CD4-positive, alpha-beta memory T cell (primary cell): Measurements from ENCODE around the gene UVSSA. TPM values are rescaled to one million over a fixed set of nuclear protein-coding genes. Genes with fewer than 3 reads are reported as not detected.

Experiments used
- CTCF ChIA-PET: fragments of 350-600 bp; sonication (Branson Sonifier 250); formaldehyde crosslinking; loops from one replicate; lab custom pipeline; 2021; ENCODE audit warnings: inconsistent platforms; ENCODE audit not compliant: partially characterized antibody; lab: Charles Lee
- POLR2A ChIA-PET: fragments of 350-600 bp; sonication (Branson Sonifier 250); formaldehyde crosslinking; loops from one replicate; lab custom pipeline; 2021; ENCODE audit not compliant: partially characterized antibody; lab: Charles Lee
- DNase-seq, 5 donors: peaks; one replicate each; pipeline versions ENCODE4 v3.0.0 to v3.0.0-alpha.2; 2020 to 2022; ENCODE audit warnings: mixed read lengths in 1 of 5
- H3K27ac ChIP-seq: one replicate; pipeline ENCODE4 v1.7.0; 2013; ENCODE audit warnings: low read depth, low read length
- H3K27me3 ChIP-seq: 2 replicates; pipeline ENCODE4 v1.7.0; 2013; ENCODE audit warnings: mild to moderate bottlenecking, low read length, moderate library complexity; ENCODE audit not compliant: insufficient read depth
- H3K36me3 ChIP-seq: 2 replicates; pipeline ENCODE4 v1.7.0; 2013; ENCODE audit warnings: mild to moderate bottlenecking, low read length, moderate library complexity; ENCODE audit not compliant: insufficient read depth
- H3K4me1 ChIP-seq: 2 replicates; pipeline ENCODE4 v1.7.0; 2013; ENCODE audit warnings: mild to moderate bottlenecking, low read length, moderate library complexity; ENCODE audit not compliant: insufficient read depth
- H3K4me3 ChIP-seq, 2 donors: one replicate each; pipeline ENCODE4 v1.7.0; 2013; ENCODE audit warnings: low read length in 2 of 2, mild to moderate bottlenecking in 1 of 2
- H3K9me3 ChIP-seq, 2 donors: one replicate each; pipeline ENCODE4 v1.7.0; 2013; ENCODE audit warnings: low read length in 2 of 2, control low read depth in 1 of 2; ENCODE audit not compliant: control insufficient read depth in 1 of 2
- H3K27ac Mint-ChIP-seq, 7 donors: one replicate each; pipeline ENCODE4 v1.8.0; 2020 to 2021; ENCODE audit warnings: mixed read lengths in 7 of 7, mild to moderate bottlenecking in 6 of 7, inconsistent platforms in 3 of 7, moderate library complexity in 3 of 7
- H3K27me3 Mint-ChIP-seq, 2 donors: one replicate each; pipeline ENCODE4 v1.8.0; 2020 to 2021; ENCODE audit warnings: mixed read lengths in 2 of 2
- H3K36me3 Mint-ChIP-seq, 2 donors: one replicate each; pipeline ENCODE4 v1.8.0; 2020 to 2021; ENCODE audit warnings: mixed read lengths in 2 of 2, inconsistent platforms in 1 of 2, mild to moderate bottlenecking in 1 of 2
- H3K4me1 Mint-ChIP-seq, 4 donors: one replicate each; pipeline ENCODE4 v1.8.0; 2020 to 2021; ENCODE audit warnings: mixed read lengths in 4 of 4, mild to moderate bottlenecking in 1 of 4
- H3K4me3 Mint-ChIP-seq, 8 donors: one replicate each; pipeline ENCODE4 v1.8.0; 2020 to 2021; ENCODE audit warnings: mixed read lengths in 8 of 8, mild to moderate bottlenecking in 7 of 8, moderate library complexity in 6 of 8, inconsistent platforms in 3 of 8
- H3K9me3 Mint-ChIP-seq, 8 donors: one replicate each; pipeline ENCODE4 v1.8.0; 2020 to 2021; ENCODE audit warnings: mixed read lengths in 8 of 8, mild to moderate bottlenecking in 5 of 8, inconsistent platforms in 3 of 8, moderate library complexity in 1 of 8
- intact Hi-C: fragments of 100-400 bp; cut with micrococcal nuclease; formaldehyde crosslinking; loops from one replicate; pipeline ENCODE4 v1.15.1; 2023
- polyA plus RNA-seq, 2 donors: library from polyadenylated mRNA; unstranded; fragments of 300-500 nt; fragmentation: Illumina TruSeq; gene quantifications; one replicate each; pipeline ENCODE4 v1.2.3, GENCODE V29; 2021
- total RNA-seq, 2 experiments: library from RNA; stranded (reverse); gene quantifications; one replicate each; pipeline ENCODE4 v1.2.3, GENCODE V29; 2021

UVSSA gene
- total and polyA plus RNA-seq, 4 experiments from 2014 or later = 2.4 to 44.6 (median 25.6) TPM

DNA sequence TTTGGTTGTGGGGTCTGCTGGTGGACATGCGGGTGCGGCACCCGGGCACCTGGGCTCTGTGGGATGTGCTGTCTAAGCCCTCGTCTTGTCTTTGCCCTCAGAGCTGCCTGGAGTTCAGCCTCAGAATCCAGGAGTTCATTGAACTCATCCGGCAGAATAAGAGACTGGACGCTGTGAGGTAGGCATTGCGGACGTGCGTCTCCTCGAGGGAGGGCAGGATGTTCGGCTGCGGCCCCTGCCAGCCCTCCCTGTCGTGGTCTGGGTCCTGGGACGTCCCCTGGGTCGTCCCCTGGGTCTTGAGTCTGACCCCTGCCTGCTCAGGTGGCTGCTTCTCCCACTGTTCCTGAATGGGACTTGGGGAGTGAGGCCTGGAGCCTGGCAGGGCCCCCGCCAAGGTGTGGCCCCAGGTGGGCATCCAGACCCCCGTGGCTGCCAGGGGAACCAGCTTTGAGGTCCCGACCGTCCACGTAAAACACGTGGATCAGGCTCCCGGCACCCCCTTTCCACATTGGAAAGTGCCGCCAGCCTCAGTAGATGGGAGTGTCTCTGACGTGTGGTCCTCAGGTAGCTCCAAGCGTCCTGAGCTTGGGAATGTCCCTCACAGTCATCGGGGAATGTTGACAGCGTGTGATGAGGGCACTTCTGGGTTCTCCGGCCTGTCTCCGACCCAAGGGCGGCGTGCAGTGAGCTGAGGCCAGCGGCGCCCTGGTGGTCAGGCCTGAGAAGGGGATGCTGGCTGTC lies 19.3 kb upstream of the UVSSA start:
- Mint-ChIP-seq H3K9me3 (peaks cover 0 to 2% (median 0%) of the 10 kb centered on the region in 8 donors), H3K4me1 (peaks cover 18 to 48% (median 32%) of the 10 kb centered on the region in 4 donors), H3K4me3 (no peak overlapping the region), H3K27me3 (no peaks in the 10 kb centered on the region), H3K36me3 (peaks cover 5 to 30% of the 10 kb centered on the region in 2 donors), H3K27ac (peak overlapping the region in 2 of 7 donors; percentile 42 to 68)
- DNase-seq = no peak
- intact Hi-C loops = no loop called here
- Histone ChIP-seq H3K4me3 (no peak overlapping the region), H3K27ac (no peak overlapping the region), H3K9me3 (no peaks in the 10 kb centered on the region), H3K4me1 (peaks cover 45% of the 10 kb centered on the region), H3K27me3 (no peaks in the 10 kb centered on the region), H3K36me3 (peaks cover 23% of the 10 kb centered on the region)
- ChIA-PET POLR2A (interaction anchor here (1.3 to 7.4 kb wide), 2 partner anchors 19 to 38 kb away, joined by 5 to 93 read pairs; partner anchors contain the start of genes MAEA and UVSSA), CTCF (no interaction called here)

DNA sequence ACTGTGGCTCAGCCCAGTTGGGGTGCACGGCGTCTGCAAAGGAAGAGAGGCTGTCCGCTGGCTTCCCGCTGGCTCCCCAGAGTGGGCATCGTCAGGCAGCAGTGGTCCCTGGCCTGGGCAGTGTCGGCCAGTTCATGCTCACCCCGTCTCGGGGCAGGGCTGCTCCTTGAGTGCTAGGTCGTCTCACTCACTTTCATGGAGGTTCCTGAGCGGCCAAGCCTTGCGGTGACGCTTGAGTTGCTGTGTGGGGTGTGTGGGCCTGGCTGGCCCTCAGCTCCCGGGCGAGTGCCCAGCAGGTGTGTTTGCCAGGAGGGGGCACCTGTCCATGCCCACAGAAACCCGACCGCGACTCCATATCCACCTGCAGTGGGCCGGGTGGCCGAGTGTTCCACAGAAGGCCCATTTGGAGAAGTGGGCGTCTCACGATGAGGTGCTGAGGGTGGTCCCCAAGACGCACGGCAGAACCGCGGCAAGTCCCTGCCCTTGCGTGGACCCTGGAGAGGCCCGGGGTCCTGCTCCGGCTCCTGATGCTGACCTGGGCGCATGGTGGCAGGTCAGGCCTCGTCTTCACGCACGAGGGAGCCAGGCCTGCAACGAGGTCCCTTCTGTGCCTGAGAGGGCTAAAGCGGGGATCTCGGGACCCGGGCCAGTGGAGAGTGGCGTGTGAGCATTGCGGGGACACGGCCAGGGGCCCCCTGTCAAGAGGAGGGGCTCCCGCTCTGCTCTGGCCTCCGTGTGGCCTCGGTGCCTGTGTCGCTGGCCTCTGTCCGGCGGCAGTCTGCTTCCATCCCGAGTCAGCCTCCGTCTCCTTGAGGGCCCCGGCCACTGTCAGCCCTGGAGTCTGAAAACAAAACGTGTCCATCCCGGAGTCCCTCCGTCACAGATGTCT lies 18.5 kb upstream of the UVSSA start:
- Histone ChIP-seq H3K9me3 (no peaks in the 10 kb centered on the region), H3K36me3 (peaks cover 26% of the 10 kb centered on the region), H3K27ac (peak overlapping the region; percentile 47), H3K4me3 (no peak overlapping the region), H3K4me1 (peaks cover 46% of the 10 kb centered on the region), H3K27me3 (no peaks in the 10 kb centered on the region)
- peak overlapping the region in 5 of 8 donors; percentile 67 to 82 (median 74) for H3K4me3 Mint-ChIP-seq
- H3K27ac Mint-ChIP-seq = peak overlapping the region; percentile 86 to 98 (median 95)
- ChIA-PET POLR2A (interaction anchor here (0.8 to 7.4 kb wide), 7 partner anchors 12 to 80 kb away, joined by 3 to 93 read pairs (median 32); partner anchors contain the start of genes CTBP1, MAEA and UVSSA), CTCF (interaction anchor here (1.4 to 2.6 kb wide), 3 partner anchors 10 to 27 kb away, joined by 5 to 21 read pairs (median 6); partner anchors contain the start of gene UVSSA)
- intact Hi-C loops = no loop called here
- DNase-seq = peak in 1 of 5 donors; percentile 29
- no peaks in the 10 kb centered on the region for H3K27me3 Mint-ChIP-seq
- H3K9me3 Mint-ChIP-seq = peaks cover 0 to 2% (median 0%) of the 10 kb centered on the region in 8 donors
- peaks cover 5 to 30% of the 10 kb centered on the region in 2 donors for H3K36me3 Mint-ChIP-seq
- peaks cover 18 to 48% (median 32%) of the 10 kb centered on the region in 4 donors for H3K4me1 Mint-ChIP-seq

DNA sequence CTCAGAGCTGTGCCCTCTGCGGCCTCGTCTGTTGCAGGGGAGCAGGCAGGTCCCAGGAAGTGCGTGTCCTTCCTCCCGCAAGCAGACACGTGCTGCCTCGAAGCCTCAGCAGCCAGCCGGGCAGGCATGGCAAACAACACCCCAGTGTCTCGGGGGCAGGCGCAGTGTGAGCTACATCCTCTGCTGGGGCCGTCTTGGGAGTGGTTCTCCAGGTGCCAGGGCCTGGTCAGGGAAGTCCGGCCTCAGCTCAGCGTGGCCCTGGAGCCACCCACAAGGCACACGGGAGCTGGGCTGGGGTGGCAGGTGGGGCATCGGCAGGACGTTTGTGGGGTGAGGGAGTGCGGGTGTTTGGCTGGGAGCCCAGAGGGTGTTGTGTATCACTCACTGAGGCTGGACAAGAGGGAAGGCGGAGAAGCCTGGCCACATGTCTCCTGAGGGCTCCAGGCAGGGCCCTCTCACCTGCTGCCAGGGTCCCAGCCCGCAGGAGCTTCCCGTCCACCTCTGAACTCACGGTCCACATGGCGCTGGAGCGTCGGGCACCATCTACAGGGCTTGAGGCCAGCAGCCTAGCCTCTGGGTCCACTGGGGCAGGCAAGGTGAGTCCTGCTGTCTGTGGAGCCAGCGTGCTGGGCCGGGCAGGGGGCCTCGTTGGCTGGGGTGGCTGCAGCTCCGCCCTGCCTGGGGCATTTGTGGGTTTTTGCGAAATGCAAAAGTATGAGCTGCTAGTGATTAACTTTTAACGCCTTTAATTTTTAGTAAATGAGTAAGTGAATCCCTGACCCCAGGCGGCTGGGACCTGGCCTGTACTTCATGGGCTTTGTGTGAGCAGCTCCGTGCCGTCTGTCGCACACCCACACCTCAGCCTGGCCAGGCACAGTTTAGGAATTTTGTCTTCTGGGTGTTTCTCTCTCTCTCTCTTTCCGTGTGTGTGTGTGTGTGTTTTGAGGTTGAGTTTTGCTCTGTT lies 17.3 kb upstream of the UVSSA start:
- peaks cover 0 to 2% (median 0%) of the 10 kb centered on the region in 8 donors for H3K9me3 Mint-ChIP-seq
- H3K4me1 Mint-ChIP-seq = peaks cover 18 to 53% (median 32%) of the 10 kb centered on the region in 4 donors
- Histone ChIP-seq H3K4me1 (peaks cover 46% of the 10 kb centered on the region), H3K4me3 (no peak overlapping the region), H3K9me3 (no peaks in the 10 kb centered on the region), H3K27ac (peak overlapping the region; percentile 47), H3K27me3 (no peaks in the 10 kb centered on the region), H3K36me3 (peaks cover 25% of the 10 kb centered on the region)
- POLR2A ChIA-PET = interaction anchor here (0.8 to 7.4 kb wide), 12 partner anchors 9 to 128 kb away, joined by 3 to 93 read pairs (median 6); partner anchors contain the start of genes CTBP1, MAEA and UVSSA
- H3K36me3 Mint-ChIP-seq = peaks cover 9 to 36% of the 10 kb centered on the region in 2 donors
- H3K27me3 Mint-ChIP-seq = no peaks in the 10 kb centered on the region
- peak overlapping the region; percentile 86 to 100 (median 97) for H3K27ac Mint-ChIP-seq
- DNase-seq = peak; percentile 51 to 77 (median 57)
- CTCF ChIA-PET = interaction anchor here (0.9 to 2.6 kb wide), 6 partner anchors 11 to 162 kb away, joined by 3 to 21 read pairs (median 5); partner anchors contain the start of gene UVSSA
- H3K4me3 Mint-ChIP-seq = peak overlapping the region; percentile 26 to 88 (median 82)
- intact Hi-C loops = loop anchor here (1.0 kb wide), 2 partner anchors 17 to 40 kb away; partner anchors contain the start of gene MAEA

DNA sequence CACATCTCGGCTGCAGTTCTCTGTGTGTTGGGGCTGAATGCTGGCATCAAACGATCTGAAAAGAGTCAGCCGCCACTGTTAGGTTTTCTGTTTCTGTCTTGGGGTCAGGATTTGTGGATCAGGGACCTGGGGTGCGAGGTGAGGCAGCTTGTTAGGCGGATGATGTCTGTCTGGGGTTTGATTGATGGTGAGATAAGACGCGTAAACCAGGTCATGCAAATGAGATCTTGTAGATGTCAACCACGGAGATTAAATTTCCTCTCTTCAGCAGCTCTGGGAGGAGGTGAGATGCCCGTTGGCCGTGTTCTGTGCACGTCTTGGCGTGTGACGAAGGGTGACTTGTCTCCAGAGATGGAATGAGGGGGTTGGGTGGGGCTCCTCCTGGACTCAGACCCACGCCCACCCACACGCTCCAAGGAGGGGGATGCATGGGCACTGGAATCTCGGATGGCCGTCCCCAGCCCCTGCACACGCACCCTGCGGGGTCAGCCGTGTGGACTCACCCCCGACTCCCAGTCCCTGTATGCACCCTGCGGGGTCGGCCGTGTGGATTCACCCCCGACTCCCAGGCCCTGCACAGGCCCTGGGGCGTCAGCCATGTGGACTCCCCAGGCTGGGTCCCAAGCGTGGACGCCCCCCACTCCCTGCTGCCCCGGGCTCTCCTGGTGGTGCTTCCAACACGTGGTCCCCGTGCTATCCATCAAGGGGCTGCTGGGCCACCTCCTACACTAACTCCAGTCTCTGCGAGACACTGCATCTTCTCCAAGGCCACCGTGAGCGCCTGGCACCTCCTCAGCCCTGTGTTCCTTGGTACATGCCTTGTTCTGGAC lies 16.0 kb upstream of the UVSSA start:
- Mint-ChIP-seq H3K9me3 (peaks cover 0 to 2% (median 0%) of the 10 kb centered on the region in 8 donors), H3K27me3 (no peaks in the 10 kb centered on the region), H3K4me3 (peak overlapping the region; percentile 70 to 88 (median 80)), H3K27ac (peak overlapping the region; percentile 86 to 100 (median 96)), H3K36me3 (peaks cover 13 to 39% of the 10 kb centered on the region in 2 donors), H3K4me1 (peaks cover 21 to 59% (median 36%) of the 10 kb centered on the region in 4 donors)
- H3K27ac ChIP-seq = peak overlapping the region; percentile 47
- no peaks in the 10 kb centered on the region for H3K27me3 ChIP-seq
- ChIA-PET CTCF (interaction anchor here (0.8 to 2.6 kb wide), 5 partner anchors 16 to 163 kb away, joined by 3 to 21 read pairs (median 5); partner anchors contain the start of gene UVSSA), POLR2A (interaction anchor here (0.9 to 7.4 kb wide), 9 partner anchors 9 to 129 kb away, joined by 3 to 93 read pairs (median 14); partner anchors contain the start of genes CTBP1, MAEA and UVSSA)
- peak; percentile 82 to 93 (median 87) for DNase-seq
- H3K4me1 ChIP-seq = peaks cover 46% of the 10 kb centered on the region
- H3K4me3 ChIP-seq = peak overlapping the region in 1 of 2 donors; percentile 13
- intact Hi-C loops = loop anchor here (1.0 kb wide), 2 partner anchors 15 to 42 kb away; partner anchors contain the start of gene MAEA
- peaks cover 25% of the 10 kb centered on the region for H3K36me3 ChIP-seq
- H3K9me3 ChIP-seq = no peaks in the 10 kb centered on the region

DNA sequence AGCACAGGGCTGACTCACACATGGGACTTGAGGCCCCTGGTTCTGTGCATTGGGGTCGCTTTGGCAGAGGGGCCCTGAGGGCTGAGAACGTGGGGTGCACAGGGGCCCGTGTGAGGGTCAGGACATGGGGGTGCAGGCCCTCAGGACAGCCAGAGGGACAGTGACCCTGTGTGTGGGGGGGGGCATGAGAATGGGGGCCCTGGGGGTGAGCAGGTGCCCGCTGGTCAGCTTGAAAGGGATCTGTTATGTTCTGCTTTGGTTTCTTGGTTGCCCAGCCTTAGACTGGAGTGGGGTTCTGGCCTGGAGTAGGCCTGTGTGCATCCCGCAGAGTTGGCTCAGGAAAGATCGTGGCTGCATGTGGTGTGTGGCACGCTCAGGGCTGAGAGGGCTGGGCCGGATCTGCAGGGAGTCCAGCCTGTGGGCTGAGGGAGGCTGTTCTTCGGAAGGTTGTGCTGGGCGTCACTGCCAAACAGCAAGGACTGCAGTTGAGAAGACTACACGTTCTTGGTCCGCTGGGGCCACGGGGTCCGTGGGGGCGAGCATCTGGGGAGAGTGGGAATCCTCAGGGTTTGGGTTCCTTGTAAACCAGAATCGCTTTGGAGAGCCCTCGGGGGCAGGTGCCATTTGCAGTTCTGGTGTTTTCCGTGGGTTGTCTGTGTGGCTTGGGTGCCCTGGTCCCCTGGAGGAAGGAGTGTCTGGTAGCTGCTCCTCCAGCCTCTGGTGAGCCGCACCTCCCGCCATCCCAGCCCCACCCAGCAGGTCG lies 15.2 kb upstream of the UVSSA start:
- Mint-ChIP-seq H3K27me3 (no peaks in the 10 kb centered on the region), H3K9me3 (peaks cover 0 to 2% (median 0%) of the 10 kb centered on the region in 8 donors), H3K4me1 (peaks cover 19 to 63% (median 35%) of the 10 kb centered on the region in 4 donors), H3K27ac (peak overlapping the region; percentile 62 to 89 (median 79)), H3K36me3 (peaks cover 19 to 42% of the 10 kb centered on the region in 2 donors), H3K4me3 (peak overlapping the region in 6 of 8 donors; percentile 35 to 77 (median 50))
- Histone ChIP-seq H3K4me3 (no peak overlapping the region), H3K9me3 (no peaks in the 10 kb centered on the region), H3K27me3 (no peaks in the 10 kb centered on the region), H3K36me3 (peaks cover 33% of the 10 kb centered on the region), H3K4me1 (peaks cover 46% of the 10 kb centered on the region), H3K27ac (peak overlapping the region; percentile 47)
- ChIA-PET POLR2A (interaction anchor here (1.2 to 7.4 kb wide), 2 partner anchors 15 to 42 kb away, joined by 6 to 93 read pairs; partner anchors contain the start of genes MAEA and UVSSA), CTCF (interaction anchor here (1.0 kb wide), 1 partner anchor 16 kb away, joined by 3 read pairs; the partner anchor contains the start of gene UVSSA)
- peak in 1 of 5 donors; percentile 35 for DNase-seq
- intact Hi-C loops = no loop called here
